ENCODE data around the gene EFHC1. TPM values are rescaled to one million over a fixed set of nuclear protein-coding genes. Genes with fewer than 3 reads are reported as not detected.

The EFHC1 gene
- total and polyA plus RNA-seq, 2 donors (not counting 1 experiment from before 2014, with no cell fraction given) = 19.4 to 34.8 TPM

DNA sequence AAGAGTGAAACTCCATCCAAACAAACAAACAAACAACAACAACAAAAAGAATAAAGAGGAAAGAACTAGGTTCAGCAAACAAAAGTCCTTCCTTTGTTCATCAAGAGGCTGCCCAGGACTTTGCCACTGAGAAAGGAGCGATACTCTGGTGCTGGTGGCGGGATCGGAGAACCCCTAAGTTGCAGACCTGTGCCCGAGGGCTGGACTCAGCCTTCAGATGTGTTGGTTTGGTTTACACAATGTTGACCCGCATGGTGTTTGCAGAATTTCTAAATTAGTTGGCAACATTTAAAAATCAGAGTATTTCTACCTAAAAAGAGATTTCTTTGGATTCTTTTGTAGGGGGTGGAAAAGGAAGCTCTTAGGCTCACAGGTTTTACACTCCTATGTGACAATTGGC, 114.2 kb downstream of the EFHC1 start:
- Histone ChIP-seq H3K27ac (ENCODE audit: low read length in 2 of 2) (no peak overlapping the region), H3K9me3 (ENCODE audit: control extremely low read depth in 1 of 3, control insufficient read depth in 2 of 3, insufficient read depth in 1 of 3, low read length in 2 of 3) (no peaks in the 10 kb centered on the region), H3K4me2 (replicated peaks; ENCODE audit: low read depth, low read length, poor library complexity, severe bottlenecking) (no peak overlapping the region), H3K4me1 (ENCODE audit: control insufficient read depth in 2 of 2, insufficient read depth in 2 of 2, low read length in 2 of 2) (peaks cover 8 to 16% of the 10 kb centered on the region in 2 donors), H3K4me3 (ENCODE audit: control extremely low read depth in 1 of 5, extremely low read depth in 1 of 5, insufficient read depth in 1 of 5, low read depth in 2 of 5, low read length in 4 of 5) (no peak overlapping the region), H3K27me3 (replicated peaks in 1 of 4; ENCODE audit: control extremely low read depth in 1 of 4, control insufficient read depth in 3 of 4, insufficient read depth in 4 of 4, low read length in 3 of 4) (no peaks in the 10 kb centered on the region), H2AFZ (ENCODE audit: insufficient read depth, low read depth, low read length, poor library complexity, severe bottlenecking) (no peak overlapping the region), H3K79me2 (ENCODE audit: control insufficient read depth, insufficient read depth, low read length) (peaks cover 3% of the 10 kb centered on the region), H3K36me3 (replicated peaks in 1 of 2; ENCODE audit: control extremely low read depth in 1 of 2, control insufficient read depth in 1 of 2, extremely low read depth in 1 of 2, insufficient read depth in 2 of 2, low read length in 1 of 2) (peaks cover 0 to 6% of the 10 kb centered on the region in 2 experiments), H4K20me1 (ENCODE audit: control insufficient read depth, insufficient read depth, low read length, poor library complexity, severe bottlenecking) (peaks cover 4% of the 10 kb centered on the region), H3K9ac (ENCODE audit: low read length) (no peak overlapping the region)
- Mint-ChIP-seq H3K27ac (no peak overlapping the region), H3K9me3 (ENCODE audit: insufficient read depth) (no peaks in the 10 kb centered on the region), H3K27me3 (no peaks in the 10 kb centered on the region), H3K4me1 (peaks cover 17% of the 10 kb centered on the region), H3K4me3 (no peak overlapping the region)
- WGBS (ENCODE audit: insufficient coverage) = 100% methylated on average over 1 of the region's 5 CpGs
- no peak for ATAC-seq (ENCODE audit: low read depth)
- no peak for TF ChIP-seq EZH2 (IDR thresholded peaks at IDR 0.05; ENCODE audit: borderline replicate concordance, insufficient read depth, low read depth, low read length, poor library complexity, severe bottlenecking)
- TF ChIP-seq, protein P1, sequence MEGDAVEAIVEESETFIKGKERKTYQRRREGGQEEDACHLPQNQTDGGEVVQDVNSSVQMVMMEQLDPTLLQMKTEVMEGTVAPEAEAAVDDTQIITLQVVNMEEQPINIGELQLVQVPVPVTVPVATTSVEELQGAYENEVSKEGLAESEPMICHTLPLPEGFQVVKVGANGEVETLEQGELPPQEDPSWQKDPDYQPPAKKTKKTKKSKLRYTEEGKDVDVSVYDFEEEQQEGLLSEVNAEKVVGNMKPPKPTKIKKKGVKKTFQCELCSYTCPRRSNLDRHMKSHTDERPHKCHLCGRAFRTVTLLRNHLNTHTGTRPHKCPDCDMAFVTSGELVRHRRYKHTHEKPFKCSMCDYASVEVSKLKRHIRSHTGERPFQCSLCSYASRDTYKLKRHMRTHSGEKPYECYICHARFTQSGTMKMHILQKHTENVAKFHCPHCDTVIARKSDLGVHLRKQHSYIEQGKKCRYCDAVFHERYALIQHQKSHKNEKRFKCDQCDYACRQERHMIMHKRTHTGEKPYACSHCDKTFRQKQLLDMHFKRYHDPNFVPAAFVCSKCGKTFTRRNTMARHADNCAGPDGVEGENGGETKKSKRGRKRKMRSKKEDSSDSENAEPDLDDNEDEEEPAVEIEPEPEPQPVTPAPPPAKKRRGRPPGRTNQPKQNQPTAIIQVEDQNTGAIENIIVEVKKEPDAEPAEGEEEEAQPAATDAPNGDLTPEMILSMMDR (IDR thresholded peaks at IDR 0.05) = no peak
- intact Hi-C loops (cut with micrococcal nuclease) = no loop called here
- CTCF ChIA-PET = interaction anchor here (1.6 kb wide), 1 partner anchor 37 kb away, joined by 3 read pairs; no protein-coding TSS in a partner anchor
- POLR2A ChIA-PET = no interaction called here
- DNase-seq = no peak

- ATAC-seq (ENCODE audit: low read depth) = no peak
- H2AFZ ChIP-seq (ENCODE audit: insufficient read depth, low read depth, low read length, poor library complexity, severe bottlenecking) = no peak overlapping the region
- CTCF ChIA-PET = interaction anchor here (1.6 kb wide), 1 partner anchor 37 kb away, joined by 3 read pairs; no protein-coding TSS in a partner anchor
Measured at GRCh38 chr6:52534966-52535390, 114.8 kb downstream of the EFHC1 start.

More at GRCh38 chr6:52534966-52535390, 114.8 kb downstream of the EFHC1 start:
- Histone ChIP-seq H3K27ac (ENCODE audit: low read length in 2 of 2) (no peak overlapping the region), H4K20me1 (ENCODE audit: control insufficient read depth, insufficient read depth, low read length, poor library complexity, severe bottlenecking) (peaks cover 4% of the 10 kb centered on the region), H3K4me3 (ENCODE audit: control extremely low read depth in 1 of 5, extremely low read depth in 1 of 5, insufficient read depth in 1 of 5, low read depth in 2 of 5, low read length in 4 of 5) (no peak overlapping the region), H3K4me2 (replicated peaks; ENCODE audit: low read depth, low read length, poor library complexity, severe bottlenecking) (no peak overlapping the region), H3K36me3 (replicated peaks in 1 of 2; ENCODE audit: control extremely low read depth in 1 of 2, control insufficient read depth in 1 of 2, extremely low read depth in 1 of 2, insufficient read depth in 2 of 2, low read length in 1 of 2) (peaks cover 0 to 6% of the 10 kb centered on the region in 2 experiments), H3K4me1 (ENCODE audit: control insufficient read depth in 2 of 2, insufficient read depth in 2 of 2, low read length in 2 of 2) (peaks cover 8 to 16% of the 10 kb centered on the region in 2 donors), H3K79me2 (ENCODE audit: control insufficient read depth, insufficient read depth, low read length) (peaks cover 3% of the 10 kb centered on the region), H3K27me3 (replicated peaks in 1 of 4; ENCODE audit: control extremely low read depth in 1 of 4, control insufficient read depth in 3 of 4, insufficient read depth in 4 of 4, low read length in 3 of 4) (no peaks in the 10 kb centered on the region), H3K9me3 (ENCODE audit: control extremely low read depth in 1 of 3, control insufficient read depth in 2 of 3, insufficient read depth in 1 of 3, low read length in 2 of 3) (no peaks in the 10 kb centered on the region), H3K9ac (ENCODE audit: low read length) (no peak overlapping the region)
- H3K4me3 Mint-ChIP-seq = no peak overlapping the region
- 57% methylated on average over 1 of the region's 3 CpGs for WGBS (ENCODE audit: insufficient coverage)
- intact Hi-C loops (cut with micrococcal nuclease) = no loop called here
- DNase-seq = no peak
- no peaks in the 10 kb centered on the region for H3K9me3 Mint-ChIP-seq (ENCODE audit: insufficient read depth)
- no peak overlapping the region for H3K27ac Mint-ChIP-seq
- POLR2A ChIA-PET = no interaction called here
- H3K4me1 Mint-ChIP-seq = peaks cover 16% of the 10 kb centered on the region
- H3K27me3 Mint-ChIP-seq = no peaks in the 10 kb centered on the region
- TF ChIP-seq, protein P1 (IDR thresholded peaks at IDR 0.05) = no peak
- no peak for TF ChIP-seq EZH2 (IDR thresholded peaks at IDR 0.05; ENCODE audit: borderline replicate concordance, insufficient read depth, low read depth, low read length, poor library complexity, severe bottlenecking)

All from B cell (primary cell).